Measurements from ENCODE around the gene AKAP6.

DNA sequence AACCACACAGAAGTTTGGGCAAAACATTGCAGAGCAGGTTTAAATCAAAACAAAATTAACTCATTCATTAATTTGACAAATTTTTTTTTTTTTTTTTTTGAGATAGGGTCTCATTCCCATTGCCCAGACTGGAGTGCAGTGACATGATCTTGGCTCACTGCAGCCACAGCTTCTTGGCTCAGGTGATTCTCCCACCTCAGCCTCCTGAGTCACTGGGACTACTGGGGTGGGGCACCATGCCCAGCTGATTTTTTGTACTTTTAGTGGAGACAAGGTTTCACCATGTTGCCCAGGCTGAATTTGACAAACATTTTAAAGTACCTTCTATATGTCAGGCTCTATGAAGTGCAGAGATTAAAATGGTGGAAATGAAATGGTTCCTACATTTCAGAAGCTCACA, 352.5 kb downstream of the AKAP6 start:
- TF ChIP-seq, protein P1, sequence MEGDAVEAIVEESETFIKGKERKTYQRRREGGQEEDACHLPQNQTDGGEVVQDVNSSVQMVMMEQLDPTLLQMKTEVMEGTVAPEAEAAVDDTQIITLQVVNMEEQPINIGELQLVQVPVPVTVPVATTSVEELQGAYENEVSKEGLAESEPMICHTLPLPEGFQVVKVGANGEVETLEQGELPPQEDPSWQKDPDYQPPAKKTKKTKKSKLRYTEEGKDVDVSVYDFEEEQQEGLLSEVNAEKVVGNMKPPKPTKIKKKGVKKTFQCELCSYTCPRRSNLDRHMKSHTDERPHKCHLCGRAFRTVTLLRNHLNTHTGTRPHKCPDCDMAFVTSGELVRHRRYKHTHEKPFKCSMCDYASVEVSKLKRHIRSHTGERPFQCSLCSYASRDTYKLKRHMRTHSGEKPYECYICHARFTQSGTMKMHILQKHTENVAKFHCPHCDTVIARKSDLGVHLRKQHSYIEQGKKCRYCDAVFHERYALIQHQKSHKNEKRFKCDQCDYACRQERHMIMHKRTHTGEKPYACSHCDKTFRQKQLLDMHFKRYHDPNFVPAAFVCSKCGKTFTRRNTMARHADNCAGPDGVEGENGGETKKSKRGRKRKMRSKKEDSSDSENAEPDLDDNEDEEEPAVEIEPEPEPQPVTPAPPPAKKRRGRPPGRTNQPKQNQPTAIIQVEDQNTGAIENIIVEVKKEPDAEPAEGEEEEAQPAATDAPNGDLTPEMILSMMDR (IDR thresholded peaks at IDR 0.05; ENCODE audit: low read depth, low read length, poor library complexity, severe bottlenecking), result no peak
- no peak for TF ChIP-seq EZH2phosphoT487 (IDR thresholded peaks at IDR 0.05; ENCODE audit: borderline replicate concordance, low read length)
